HUDEP-2 (cell line): ENCODE data around the gene PMPCA.

ENCODE experiments used
- DNase-seq, 76 experiments: peaks; one replicate each; lab custom pipeline; 2025; ENCODE audit not compliant: unreplicated experiment in 76 of 76; lab: John Stamatoyannopoulos, UW

The PMPCA gene

DNA sequence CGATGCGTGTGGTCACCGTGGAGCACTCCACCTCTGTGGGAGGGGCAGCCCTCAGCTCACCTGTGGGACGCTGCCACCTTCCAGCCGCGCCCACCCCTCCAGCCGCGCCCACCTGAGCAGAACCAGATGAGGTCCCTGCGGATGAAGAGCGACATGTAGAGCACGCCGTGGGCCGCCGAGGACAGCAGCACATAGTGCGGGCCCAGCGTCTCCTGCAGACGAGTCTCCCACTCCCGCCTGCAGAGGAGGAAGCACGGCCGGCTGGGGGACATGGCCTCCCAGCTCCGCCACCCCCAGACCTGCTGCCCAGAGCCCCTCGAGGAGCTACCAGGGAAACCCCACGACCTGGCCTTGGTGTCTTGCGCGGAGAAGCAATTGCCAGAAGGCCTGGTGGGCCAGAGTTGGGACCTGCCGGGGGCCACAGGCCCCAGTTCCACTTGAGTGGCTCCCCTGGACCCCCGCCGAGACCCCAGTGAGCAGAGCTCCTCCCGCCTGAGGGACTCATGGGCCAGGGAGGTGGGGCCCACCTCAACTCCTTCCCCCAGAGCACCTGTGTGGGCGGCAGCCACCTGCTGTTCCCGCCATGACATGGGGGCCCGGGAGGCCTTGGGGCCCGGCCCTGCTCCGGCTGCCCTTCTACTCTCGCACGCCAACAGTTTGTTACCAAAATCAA is 22.7 kb downstream of the PMPCA start:
- no peak for DNase-seq

DNA sequence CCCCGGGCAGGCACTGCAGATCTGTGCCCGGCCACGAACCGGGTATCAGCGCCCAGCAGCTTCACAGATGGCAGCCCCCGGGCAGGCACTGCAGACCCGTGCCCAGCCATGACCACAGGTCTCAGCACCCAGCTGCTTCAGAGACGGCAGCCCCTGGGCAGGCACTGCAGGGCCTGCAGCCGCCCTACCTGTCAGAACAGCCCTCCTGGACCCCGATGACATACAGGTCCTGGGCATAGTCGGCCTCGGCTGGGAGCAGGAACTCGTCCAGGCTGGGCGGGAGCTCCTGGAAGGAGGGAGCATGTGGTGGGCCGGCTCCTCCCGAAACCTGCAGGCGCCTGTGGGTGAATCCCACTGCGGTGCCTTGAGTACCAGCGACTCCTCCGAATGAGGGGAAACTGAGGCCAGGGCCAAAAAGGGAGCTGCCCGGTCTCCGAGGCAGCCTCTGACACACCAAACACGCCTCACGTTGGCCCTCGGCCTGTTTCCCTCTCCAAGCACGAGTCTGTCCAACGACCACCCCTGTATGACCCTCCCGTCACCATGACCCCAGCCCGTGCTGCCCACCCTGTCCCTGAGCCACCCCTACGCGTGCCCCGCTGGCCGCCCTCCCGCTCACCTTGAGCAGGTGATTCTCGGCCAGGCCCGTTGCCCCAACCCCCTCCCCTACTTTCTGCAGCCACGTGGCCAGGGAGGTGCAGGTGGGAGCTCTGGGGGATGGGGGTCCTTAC is 23.6 kb downstream of the PMPCA start:
- DNase-seq: no peak

DNA sequence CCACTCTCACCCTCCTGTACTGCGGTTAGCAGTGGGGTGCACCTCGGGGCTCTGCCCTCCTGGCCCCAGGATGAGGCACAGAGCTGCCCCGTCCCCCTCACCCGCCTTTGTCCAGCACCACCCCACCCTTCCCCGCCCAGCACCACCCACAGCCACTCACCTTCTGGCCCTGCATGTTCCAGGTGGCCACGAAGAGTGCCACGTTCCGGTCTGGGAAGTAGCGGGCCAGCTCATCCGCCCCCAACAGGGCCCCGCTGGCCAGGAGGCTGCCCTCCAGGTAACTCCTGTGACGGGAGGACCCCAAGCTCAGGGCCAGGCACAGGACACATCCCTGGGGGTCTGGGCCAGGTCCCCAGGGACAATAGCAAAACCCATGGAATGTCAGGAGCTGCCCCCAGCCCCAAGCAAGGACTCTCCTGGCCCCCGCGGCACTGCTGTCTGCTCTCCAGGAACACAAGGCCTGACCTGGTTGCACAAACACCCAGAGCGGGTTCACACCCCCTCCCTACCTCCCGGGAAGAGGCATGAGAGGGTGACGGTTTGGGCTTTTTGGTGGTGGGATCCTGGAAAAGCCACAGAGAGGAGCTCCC is 24.2 kb downstream of the PMPCA start:
- no peak for DNase-seq

DNA sequence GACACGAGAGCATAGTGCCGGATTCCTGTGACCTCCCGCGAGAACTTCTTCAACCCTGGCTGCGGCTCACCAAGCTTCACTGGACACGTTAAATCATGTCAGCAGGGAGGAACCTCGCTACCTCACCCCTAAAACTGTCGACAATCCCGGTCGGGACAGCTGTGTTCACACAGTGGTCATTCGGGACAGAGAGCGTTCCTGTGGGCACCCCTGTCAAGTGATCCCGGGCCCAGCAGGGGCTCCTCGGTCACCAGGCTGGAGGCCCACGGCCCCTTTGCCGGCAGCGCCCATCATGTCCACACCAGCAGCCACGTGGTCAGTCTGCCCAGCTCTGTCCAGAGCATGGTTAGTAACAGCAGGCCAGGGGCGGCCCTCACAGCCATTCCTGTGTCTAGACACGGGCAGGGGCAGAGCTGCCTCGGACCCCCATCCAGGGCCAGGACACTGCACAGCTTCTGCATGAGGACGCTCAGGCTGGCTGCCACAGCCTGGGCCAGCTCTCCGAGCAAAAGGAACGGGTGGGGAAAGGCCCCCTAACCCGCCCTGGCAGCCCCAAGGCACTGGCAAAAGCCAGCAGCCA is 25.7 kb downstream of the PMPCA start:
- DNase-seq: no peak

DNA sequence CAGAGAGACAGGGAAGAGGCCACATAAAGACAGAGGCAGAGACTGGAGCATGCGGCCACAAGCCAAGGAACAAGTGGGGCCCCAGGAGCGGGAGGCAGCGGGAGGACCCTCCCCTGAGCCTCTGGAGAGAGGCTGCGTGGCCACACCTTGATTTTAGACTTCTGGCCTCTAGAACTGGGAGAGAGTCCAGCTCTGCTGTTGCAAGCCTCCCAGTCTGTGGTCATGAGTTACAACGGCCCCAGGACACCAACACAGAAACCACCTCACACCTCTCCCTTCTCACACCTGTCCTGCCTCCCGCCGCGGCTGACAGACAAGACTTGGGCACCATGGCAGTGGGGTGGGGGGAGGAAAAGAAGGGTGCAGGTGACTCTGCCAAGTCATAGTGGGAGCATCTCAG is 27.0 kb downstream of the PMPCA start:
- peak in 14 of 76 experiments; percentile 4 to 44 (median 18) for DNase-seq

DNA sequence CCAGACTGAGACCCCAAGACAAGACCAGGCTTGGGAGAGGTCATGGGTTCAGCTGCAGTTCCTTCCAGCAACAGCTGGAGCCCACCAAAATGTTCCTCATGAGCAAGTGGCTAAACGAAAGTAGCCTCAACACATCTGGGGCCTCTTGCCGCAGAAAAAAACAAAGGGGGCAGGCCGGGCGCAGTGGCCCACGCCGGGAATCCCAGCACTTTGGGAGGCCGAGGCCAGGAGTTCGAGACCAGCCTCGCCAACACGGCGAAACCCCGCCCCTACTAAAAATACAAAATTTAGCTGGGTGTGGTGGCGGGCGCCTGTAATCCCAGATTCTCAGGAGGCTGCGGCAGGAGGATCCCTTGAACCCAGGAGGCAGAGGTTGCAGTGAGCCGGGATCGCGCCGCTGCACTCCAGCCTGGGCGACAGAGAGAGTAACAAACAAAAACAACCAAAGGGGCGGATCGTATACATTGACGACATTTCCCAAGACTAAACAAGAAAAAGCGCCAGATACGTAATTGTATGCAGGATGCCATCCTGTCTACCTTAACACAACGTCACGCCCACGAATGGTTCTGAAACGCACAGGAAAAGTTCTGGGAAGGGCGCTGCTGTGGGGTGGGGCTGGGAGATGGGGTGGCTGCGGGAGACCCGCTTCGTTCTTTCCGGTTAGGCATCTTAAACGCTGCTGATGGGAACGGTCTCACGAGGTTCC is 27.5 kb downstream of the PMPCA start:
- no peak for DNase-seq

DNA sequence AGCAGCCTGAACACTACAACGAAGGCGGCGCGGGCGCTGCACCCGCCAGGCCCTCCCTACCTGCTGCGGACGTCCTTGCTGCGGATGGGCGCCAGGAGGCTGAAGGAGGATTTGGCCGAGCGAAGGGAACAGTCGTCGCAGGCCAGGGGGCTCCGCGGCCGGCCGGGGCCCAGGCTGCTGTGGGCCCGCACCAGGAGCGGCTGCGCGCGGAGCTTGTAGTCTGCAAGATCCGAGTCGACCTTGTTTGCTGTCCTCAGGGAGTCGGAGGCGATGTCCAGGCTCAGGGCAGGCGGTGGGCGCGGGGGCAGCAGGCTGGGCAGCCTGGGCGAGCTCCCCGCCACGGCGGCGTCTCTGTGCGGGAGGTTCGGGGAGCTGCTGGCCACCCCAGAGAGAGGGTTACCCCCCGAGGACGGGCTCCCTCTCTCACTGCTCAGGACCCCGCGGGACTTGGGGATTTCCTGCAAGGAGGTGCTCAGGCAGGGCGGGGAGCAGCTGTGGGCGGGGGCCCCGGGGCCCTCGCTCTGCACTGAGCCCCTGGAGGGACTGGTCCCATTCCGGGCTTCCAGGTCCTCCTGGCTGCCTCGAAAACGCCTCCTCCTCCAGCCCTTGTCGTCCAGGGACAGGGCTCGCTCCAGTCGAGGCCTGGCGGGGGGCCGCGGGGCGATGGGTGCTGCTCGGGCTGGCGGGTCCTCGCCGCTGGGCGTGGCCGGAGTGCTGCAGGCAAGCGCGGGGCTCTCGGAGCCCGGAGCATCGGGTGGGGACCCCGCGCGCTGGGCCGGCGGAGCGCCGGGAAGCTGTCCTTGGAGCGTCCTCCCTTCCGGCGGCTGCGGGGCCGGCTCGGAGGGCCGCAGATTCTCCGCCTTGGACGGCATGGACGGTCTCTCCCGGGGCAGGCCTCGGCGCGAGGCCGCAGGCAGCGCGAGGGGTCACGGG is 28.4 kb downstream of the PMPCA start:
- peak in 14 of 76 experiments; percentile 4 to 40 (median 22) for DNase-seq

DNA sequence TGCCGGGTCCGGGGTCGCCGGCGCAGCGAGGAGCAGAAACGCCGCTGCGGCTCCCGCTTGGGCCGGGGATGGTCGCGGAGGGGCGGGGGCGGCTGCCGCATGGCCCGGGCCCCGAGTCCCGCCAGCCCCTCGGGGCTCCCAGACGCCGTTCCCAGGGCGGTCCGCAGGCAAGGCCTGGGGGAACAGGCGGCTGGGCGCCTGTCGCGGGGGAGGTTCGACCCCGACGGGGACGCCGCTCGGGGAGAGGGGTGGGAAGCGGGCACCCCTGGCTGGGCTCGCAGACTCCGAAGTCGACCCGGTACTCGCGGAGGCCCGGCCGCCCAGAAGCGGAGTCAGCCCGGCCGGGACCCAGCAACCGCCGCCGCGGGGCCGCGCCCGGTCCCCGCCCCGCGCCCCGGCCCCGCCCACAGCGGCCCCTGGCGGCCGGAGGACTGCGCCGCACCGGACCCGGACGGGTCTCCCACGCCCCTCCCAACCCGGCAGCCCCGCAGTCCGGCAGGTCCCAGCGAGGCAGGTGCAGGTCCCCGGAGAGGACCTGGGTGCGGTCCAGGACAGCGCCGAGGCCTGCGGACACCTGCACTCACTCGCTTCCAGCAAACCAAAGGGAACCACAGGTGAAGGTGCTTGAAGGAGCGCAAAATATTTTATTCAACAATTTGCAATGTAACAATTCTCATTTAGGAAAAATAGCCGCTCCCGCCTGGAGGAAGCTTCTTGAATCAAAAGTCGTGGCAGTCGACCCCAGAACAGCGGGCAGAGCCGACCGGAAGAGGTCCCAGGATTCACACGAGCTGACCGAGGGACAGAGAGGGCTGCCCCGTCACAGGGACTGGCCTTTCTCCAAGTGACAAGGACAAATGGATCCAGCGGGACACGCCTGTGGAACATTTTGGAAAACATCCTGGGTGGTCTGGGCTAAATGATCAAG is 29.3 kb downstream of the PMPCA start, which contains the start of gene INPP5E:
Gene INPP5E (minus strand): TSS at position 365 of the 928 bp plus-strand sequence. CDS start 426 bp downstream, outside the sequence.
- peak in 67 of 76 experiments; percentile 0 to 82 (median 60) for DNase-seq

DNA sequence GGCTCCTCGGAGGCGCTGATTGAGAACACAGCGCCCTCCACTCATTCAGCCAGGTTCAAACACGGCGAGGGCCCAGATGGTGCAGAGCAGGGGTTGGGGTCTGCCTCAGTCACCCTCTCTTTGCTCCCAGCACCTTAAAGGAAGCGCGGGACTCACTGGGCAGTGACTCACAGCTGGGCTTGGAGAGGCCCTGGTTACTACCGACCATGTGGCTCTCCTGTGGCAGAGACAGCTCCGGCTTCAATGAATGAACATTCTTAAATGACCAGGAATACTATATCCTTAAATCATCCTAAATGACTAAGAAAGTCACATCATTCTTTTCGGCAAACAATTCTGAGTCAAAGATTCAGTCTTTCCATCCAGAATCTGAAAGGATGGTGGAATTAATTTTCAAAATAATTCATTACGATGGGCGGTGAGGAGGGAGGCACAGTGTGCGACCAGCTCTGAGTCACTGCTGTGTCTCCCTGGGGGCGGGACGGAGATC is 30.8 kb downstream of the PMPCA start:
- DNase-seq: no peak

DNA sequence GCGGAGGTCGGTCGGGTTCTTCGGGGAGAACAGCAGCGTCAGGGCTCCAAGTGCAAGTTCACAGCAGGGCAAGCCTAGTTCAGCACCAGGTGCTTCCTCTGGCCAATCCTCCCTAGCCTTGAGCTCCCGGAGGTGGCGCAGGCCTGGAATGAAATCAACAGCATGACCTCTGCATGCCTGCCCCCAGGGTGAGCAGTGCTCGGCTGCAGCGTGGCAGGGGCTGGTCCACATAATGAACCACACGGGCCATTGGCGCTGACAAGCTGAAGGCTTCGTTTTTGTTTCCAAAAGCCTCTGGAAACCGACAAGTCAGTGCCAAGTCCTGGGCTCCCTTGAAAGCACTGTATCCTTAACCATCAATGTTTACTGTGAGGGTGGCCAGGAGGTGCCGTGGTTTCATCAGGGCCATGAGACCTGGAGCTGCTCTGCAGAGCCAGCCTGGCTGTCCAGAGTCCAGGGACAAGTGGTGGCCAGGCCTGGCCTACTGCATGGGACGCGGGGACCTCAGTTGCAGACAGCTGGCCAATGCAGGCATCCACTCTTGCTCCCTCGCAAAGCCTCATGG is 31.3 kb downstream of the PMPCA start:
- no peak for DNase-seq

DNA sequence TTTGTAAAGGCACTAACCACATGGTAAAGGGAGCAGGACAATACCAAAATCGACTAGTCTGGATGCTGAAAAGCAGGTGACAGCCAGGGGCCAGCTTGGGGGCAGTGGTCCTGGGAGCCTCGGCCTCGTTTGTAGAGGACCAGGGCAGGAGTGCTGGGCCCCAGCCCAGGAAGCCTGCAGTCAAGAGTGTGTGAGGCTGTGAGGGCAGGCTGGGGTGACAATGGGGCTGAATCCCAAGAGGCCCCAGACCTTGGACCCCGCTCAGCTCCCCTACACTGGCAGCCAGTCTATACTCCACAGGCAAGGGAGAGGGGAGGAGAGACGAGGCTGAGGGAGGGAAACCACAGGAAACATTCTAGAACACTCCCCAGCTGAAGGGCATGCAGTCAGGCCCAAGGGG is 31.8 kb downstream of the PMPCA start:
- no peak for DNase-seq

DNA sequence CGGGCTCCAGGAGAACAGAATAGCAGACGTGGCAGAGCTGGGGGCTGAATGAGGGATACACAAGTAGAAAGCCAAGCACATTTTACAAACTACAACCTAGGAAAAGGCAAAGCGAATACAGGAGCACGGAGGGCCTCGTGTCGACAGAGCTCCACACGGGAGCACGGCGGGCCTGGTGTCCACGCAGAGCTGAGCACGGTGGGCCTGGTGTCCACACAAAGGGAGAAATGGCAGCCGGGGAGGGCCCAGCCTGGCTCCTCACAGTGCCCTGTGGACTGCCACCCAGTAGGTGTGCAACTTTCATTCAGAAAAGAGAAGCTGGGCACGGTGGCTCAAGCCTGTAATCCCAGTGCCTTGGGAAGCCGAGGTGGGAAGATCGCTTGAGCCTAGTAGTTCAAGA is 32.6 kb downstream of the PMPCA start:
- no peak for DNase-seq

DNA sequence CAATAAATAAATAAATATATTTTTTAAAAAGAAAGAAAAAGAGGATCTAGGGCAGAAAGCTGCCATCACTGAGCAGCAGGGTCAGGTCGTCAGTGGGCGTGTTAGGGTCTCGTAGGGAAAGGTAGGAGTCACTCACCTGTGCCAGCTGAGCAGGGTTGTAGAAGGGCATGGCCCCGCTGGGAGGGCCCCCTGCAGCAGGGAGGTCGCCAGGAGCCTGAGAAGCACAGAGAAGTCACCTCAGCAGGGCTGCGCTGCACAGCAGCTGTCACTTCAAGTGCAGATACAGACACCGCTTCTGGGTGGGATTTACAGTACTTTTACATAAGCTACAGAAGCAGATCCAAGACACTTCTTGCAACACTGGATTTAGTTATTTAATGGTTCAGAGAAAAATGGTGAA is 33.2 kb downstream of the PMPCA start:
- DNase-seq: no peak

DNA sequence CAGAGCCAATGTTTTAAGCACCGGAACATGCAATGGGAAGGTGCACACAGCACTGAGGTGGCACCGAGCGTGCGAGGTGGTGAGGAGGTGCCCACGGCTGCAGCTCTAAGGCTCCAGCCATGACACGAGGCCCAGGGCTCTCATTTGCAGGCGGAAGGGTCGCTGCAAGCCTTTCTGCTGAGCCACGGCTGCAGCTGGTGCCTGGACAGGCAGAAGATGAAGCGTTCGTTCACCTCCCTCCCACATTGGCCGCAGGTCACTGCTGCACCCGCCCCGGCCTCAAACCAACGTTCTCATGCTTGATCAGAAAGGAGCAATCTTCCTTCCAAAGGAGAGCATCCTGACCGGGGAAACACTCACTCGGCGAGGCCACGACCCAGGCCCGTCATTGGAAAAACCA is 33.6 kb downstream of the PMPCA start:
- DNase-seq: no peak

DNA sequence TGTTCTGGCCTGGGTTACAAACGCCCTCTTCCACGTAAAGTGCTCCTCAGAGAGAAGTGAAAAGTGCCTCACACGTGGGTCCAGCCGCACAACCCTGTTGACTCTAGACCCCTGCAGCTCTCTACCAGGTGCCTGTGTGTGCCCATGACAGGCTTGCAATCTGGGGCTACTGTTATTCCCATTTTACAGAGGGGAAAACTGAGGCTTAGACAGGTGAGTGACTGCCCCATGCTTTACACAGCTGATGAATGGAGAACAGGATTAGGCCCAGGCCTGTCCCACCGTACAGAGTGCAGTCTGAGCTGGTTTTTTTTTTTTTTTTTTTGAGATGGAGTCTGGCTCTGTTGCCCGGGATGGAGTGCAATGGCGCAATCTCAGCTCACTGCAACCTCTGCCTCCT is 35.3 kb downstream of the PMPCA start:
- DNase-seq: no peak

DNA sequence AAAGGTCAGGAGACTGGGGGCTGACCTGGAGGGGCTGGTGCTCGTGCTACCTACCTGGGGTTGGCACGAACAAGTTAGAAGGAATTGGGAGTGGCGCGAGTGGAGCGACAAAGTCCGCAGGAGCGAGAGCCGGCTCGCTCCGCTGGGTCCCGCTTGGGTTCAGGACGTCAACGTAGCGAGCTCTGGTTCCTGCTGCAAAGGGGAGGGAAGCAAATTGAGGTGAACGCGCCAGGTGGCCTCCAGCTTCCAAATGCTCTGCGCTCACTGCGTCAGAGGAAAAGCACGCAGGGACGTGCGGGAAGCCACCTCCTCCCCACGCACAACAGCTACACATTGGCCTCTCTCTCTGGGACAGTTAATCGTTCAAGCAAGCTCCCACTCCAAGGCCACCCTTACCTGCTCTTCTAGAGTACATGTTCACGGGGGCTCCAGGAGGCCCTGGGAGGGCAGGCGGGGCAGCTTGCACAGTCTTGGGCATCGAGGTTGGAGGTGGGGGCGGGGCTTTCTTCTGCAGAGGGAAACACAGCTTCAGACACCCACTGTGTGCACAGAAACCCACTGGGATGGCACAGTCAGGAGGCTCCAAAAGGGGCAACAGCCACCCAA is 36.8 kb downstream of the PMPCA start:
- no peak for DNase-seq

DNA sequence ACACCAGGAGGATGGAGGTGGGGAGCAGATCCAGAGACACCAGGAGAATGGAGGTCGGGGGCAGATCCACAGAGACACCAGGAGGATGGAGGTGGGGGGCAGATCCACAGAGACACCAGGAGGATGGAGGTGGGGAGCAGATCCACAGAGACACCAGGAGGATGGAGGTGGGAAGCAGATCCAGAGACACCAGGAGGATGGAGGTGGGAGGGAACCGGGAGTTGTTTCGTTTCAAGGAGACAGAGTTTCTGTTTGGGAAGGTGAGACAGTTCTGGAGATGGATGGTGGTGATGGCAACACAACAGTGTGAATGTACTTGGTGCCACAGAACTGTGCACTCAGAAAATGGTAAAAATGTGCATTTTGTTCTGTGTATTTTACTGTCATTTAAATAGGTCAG is 38.2 kb downstream of the PMPCA start:
- DNase-seq: no peak
